WTC11 (cell line): Measurements from ENCODE around the gene ADARB2.

ENCODE experiments used
- AFF4 ChIP-seq: sonication (generic); formaldehyde crosslinking; IDR thresholded peaks from 2 replicates; pipeline ENCODE4 v1.8.1; 2023; ENCODE audit warnings: mild to moderate bottlenecking, missing genetic modification reagents, borderline replicate concordance
- CREM ChIP-seq: sonication (generic); formaldehyde crosslinking; IDR thresholded peaks from 2 replicates; pipeline ENCODE4 v1.8.1; 2022; ENCODE audit warnings: mild to moderate bottlenecking, missing genetic modification reagents, moderate library complexity
- ESRRA ChIP-seq: sonication (generic); formaldehyde crosslinking; IDR thresholded peaks from 2 replicates; pipeline ENCODE4 v1.8.1; 2022; ENCODE audit warnings: mild to moderate bottlenecking, missing genetic modification reagents, borderline replicate concordance
- NFE2L1 ChIP-seq: sonication (generic); formaldehyde crosslinking; IDR thresholded peaks from 2 replicates; pipeline ENCODE4 v1.8.1; 2023; ENCODE audit warnings: missing genetic modification reagents

- TF ChIP-seq NFE2L1 (CRISPR knock-in tag) (no peak), CREM (no peak), AFF4 (CRISPR knock-in tag) (no peak), ESRRA (no peak)
These were observed 442.6 kb downstream of the ADARB2 start for GRCh38 chr10:1294748-1295147.
